Type B pancreatic cell (in vitro differentiated cells): ENCODE measurements around the gene CNTN1. TPM values are rescaled to one million over a fixed set of nuclear protein-coding genes. Genes with fewer than 3 reads are reported as not detected.

Source experiments
- DNase-seq: peaks from one replicate; pipeline ENCODE4 v3.0.0; 2021; ENCODE audit warnings: mixed read lengths; ENCODE audit not compliant: unreplicated experiment; ENCODE audit errors: extremely low spot score
- H3K27ac Mint-ChIP-seq: 2 replicates; pipeline ENCODE4 v1.8.0; 2021; ENCODE audit warnings: mild to moderate bottlenecking, mixed read lengths
- H3K27me3 Mint-ChIP-seq: 2 replicates; pipeline ENCODE4 v1.8.0; 2021; ENCODE audit warnings: mixed read lengths
- H3K36me3 Mint-ChIP-seq: 2 replicates; pipeline ENCODE4 v1.8.0; 2021; ENCODE audit warnings: mixed read lengths
- H3K4me1 Mint-ChIP-seq: one replicate; pipeline ENCODE4 v1.8.0; 2021; ENCODE audit warnings: mixed read lengths; ENCODE audit not compliant: unreplicated experiment
- H3K4me3 Mint-ChIP-seq: 2 replicates; pipeline ENCODE4 v1.8.0; 2021; ENCODE audit warnings: mild to moderate bottlenecking, mixed read lengths
- H3K9me3 Mint-ChIP-seq: 2 replicates; pipeline ENCODE4 v1.8.0; 2021; ENCODE audit warnings: mixed read lengths
- CTCF ChIP-seq: fragments of 200-600 bp; sonication (generic); conservative IDR thresholded peaks from 2 replicates; pipeline ENCODE4 v1.5.0; 2021; ENCODE audit warnings: antibody characterized with exemption, mild to moderate bottlenecking
- long read RNA-seq: library from polyadenylated mRNA; unstranded; transcript quantifications from one replicate; pipeline ENCODE4 v2.0.0, GENCODE V29; 2020
- total RNA-seq: library from RNA; stranded (reverse); gene quantifications from 2 replicates; pipeline ENCODE4 v1.2.1, GENCODE V29; 2021; ENCODE audit warnings: low replicate concordance

Gene CNTN1
- total RNA-seq: 19.3 and 25.2 TPM in 2 replicates
- long read RNA-seq, full-length matches to known transcripts: 7 of 19 reads
- long read RNA-seq, partial matches to known transcripts: 5 of 19 reads
- long read RNA-seq, other reads (novel, unspliced or antisense): 7 of 19 reads

- Mint-ChIP-seq H3K4me3 (peak within 1 kb of the TSS; percentile 97), H3K27me3 (peaks cover 54% of the 10 kb centered on the region), H3K4me1 (peaks cover 6% of the 10 kb centered on the region), H3K36me3 (no peaks in the 10 kb centered on the region), H3K9me3 (no peaks in the 10 kb centered on the region), H3K27ac (peak within 1 kb of the TSS; percentile 72)
- no peak for TF ChIP-seq CTCF
- peak; percentile 83 for DNase-seq
Measured at GRCh38 chr12:40691913-40692764, at the start of gene CNTN1. Gene CNTN1, plus strand, starts transcription at chr12:40692439.

DNA sequence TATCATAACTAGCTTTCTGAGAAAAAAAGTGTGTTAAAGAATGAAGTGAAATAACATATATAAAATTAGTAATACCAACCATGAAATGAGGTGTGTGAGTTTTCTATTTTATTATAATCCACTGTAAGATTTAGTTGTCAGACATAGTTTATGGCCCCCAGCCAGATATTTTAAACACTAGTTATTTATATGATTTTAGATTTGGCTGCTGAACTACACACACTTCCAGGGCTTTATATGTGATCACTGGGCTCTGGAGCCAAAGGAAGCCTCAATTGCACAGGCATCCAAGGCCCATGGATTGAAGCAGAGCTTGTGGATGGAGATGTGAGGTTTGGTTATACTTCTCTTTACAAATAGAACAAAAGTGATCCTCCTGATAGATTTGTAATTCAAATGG lies 48.7 kb upstream of the CNTN1 start:
- Mint-ChIP-seq H3K4me1 (no peaks in the 10 kb centered on the region), H3K36me3 (no peaks in the 10 kb centered on the region), H3K9me3 (no peaks in the 10 kb centered on the region), H3K27ac (no peak overlapping the region), H3K27me3 (no peaks in the 10 kb centered on the region), H3K4me3 (no peak overlapping the region)
- no peak for TF ChIP-seq CTCF
- no peak for DNase-seq

- no peaks in the 10 kb centered on the region for H3K4me1 Mint-ChIP-seq
- TF ChIP-seq CTCF: no peak
- H3K4me3 Mint-ChIP-seq: no peak overlapping the region
Measured at GRCh38 chr12:40643976-40644375, 48.3 kb upstream of the CNTN1 start.

DNA sequence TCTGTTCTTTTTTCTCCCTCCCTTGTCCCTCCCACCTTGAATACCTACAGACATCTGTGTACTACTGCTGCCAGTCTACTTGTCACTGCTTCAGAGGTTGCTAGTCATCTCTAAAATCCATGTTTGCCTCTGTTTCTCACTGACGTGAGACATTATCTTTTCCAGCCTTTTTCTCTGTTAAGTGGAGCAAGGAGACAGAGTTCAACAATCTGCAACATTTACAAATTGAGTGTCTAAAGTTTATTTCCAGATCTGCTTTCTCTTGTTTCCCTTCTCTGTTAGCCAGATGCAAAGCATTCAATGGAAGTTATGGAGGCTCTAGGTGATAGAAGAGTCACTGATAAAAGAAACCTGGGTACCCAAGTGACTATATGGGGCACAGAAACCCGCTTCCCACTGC lies 47.5 kb upstream of the CNTN1 start:
- peaks cover under 1% of the 10 kb centered on the region for H3K27me3 Mint-ChIP-seq
- DNase-seq: no peak
- TF ChIP-seq CTCF: no peak
- H3K4me1 Mint-ChIP-seq: no peaks in the 10 kb centered on the region
- H3K36me3 Mint-ChIP-seq: no peaks in the 10 kb centered on the region
- H3K27ac Mint-ChIP-seq: no peak overlapping the region
- no peak overlapping the region for H3K4me3 Mint-ChIP-seq
- peaks cover under 1% of the 10 kb centered on the region for H3K9me3 Mint-ChIP-seq

More at GRCh38 chr12:40643976-40644375, 48.3 kb upstream of the CNTN1 start:
- Mint-ChIP-seq H3K27ac (no peak overlapping the region), H3K36me3 (no peaks in the 10 kb centered on the region), H3K27me3 (no peaks in the 10 kb centered on the region), H3K9me3 (no peaks in the 10 kb centered on the region)
- DNase-seq: no peak

GRCh38 chr12:40645361-40645760 lies 46.9 kb upstream of the CNTN1 start:
- Mint-ChIP-seq H3K4me1 (no peaks in the 10 kb centered on the region), H3K4me3 (no peak overlapping the region), H3K36me3 (no peaks in the 10 kb centered on the region), H3K27ac (no peak overlapping the region), H3K9me3 (peaks cover 4% of the 10 kb centered on the region), H3K27me3 (peaks cover 4% of the 10 kb centered on the region)
- no peak for DNase-seq
- no peak for TF ChIP-seq CTCF
